ENCODE data around the gene EPGN.

Gene EPGN

DNA sequence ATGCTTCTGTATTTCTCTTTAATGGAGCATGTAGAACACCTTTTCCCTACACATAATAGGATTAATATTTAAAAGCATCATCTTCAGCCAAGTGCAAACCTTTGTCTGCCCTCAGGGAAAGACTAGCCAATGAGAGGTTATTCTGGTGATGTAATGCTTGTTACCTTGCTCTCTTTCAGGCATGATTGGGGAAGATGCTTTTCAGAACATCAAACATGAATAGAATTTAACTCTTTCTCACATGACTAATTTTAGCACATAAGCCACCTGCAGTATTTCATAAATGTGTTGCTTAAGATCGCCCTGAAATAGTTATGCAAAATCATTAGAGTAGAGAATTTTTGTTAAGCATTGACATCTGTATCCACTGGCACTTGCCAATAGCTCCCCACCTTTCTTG is 10.7 kb upstream of the EPGN start:
- DNase-seq (ENCODE audit: low spot score): no peak
- in situ Hi-C loops (cut with MboI; ENCODE audit: low pct_unique_long_range_greater_than_20kb, low sequenced_read_pairs, unreplicated experiment): no loop called here
- TF ChIP-seq, protein P1, sequence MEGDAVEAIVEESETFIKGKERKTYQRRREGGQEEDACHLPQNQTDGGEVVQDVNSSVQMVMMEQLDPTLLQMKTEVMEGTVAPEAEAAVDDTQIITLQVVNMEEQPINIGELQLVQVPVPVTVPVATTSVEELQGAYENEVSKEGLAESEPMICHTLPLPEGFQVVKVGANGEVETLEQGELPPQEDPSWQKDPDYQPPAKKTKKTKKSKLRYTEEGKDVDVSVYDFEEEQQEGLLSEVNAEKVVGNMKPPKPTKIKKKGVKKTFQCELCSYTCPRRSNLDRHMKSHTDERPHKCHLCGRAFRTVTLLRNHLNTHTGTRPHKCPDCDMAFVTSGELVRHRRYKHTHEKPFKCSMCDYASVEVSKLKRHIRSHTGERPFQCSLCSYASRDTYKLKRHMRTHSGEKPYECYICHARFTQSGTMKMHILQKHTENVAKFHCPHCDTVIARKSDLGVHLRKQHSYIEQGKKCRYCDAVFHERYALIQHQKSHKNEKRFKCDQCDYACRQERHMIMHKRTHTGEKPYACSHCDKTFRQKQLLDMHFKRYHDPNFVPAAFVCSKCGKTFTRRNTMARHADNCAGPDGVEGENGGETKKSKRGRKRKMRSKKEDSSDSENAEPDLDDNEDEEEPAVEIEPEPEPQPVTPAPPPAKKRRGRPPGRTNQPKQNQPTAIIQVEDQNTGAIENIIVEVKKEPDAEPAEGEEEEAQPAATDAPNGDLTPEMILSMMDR (IDR thresholded peaks at IDR 0.05; ENCODE audit: extremely low read depth, insufficient read depth, missing control alignments): no peak

DNA sequence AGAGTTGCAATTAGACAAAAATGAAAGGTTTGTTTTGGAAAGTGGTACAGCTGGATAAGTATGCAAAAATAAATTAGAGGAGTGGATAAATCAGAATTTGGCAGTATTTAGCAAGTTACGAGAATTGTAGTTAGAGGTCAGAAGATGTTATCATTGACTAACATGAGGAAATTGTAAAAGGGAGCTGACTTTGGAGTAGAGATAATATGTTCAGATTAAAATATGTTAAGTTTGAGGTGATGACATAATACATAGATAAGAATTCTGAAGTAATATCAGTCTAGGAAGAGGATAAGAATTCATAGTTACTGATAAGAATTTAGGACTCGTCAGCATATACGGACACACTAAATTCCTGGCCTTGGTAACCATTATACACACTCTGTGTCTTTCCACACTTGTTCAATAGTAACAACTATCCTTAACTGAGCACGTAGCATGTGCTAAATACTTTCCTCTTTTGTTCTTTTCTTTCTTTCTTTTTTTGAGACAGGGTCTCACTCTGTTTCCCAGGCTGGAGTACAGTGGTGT is 4.1 kb upstream of the EPGN start:
- TF ChIP-seq, protein P1 (IDR thresholded peaks at IDR 0.05; ENCODE audit: extremely low read depth, insufficient read depth, missing control alignments): no peak
- in situ Hi-C loops (cut with MboI; ENCODE audit: low pct_unique_long_range_greater_than_20kb, low sequenced_read_pairs, unreplicated experiment): no loop called here
- no peak for DNase-seq (ENCODE audit: low spot score)

DNA sequence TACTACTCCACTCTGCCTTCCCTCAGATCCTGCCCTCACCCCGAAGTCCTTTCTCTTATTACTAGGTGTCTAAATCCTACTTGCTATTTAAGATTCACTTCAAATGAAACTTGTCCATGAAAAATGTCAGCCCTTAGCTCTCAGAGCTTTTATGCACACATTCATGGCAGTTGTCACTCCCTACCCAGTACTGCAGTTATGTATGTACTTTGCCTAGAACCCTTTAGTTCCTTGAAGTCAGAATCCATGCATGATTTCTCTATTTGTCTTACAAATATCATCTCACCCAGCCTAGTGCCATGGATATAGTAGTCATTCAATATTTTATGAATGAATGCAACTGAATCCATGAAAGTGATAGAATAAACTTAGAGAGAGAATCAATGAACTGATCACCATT is 3.3 kb upstream of the EPGN start:
- no peak for DNase-seq (ENCODE audit: low spot score)
- TF ChIP-seq, protein P1 (IDR thresholded peaks at IDR 0.05; ENCODE audit: extremely low read depth, insufficient read depth, missing control alignments): no peak
- in situ Hi-C loops (cut with MboI; ENCODE audit: low pct_unique_long_range_greater_than_20kb, low sequenced_read_pairs, unreplicated experiment): no loop called here

DNA sequence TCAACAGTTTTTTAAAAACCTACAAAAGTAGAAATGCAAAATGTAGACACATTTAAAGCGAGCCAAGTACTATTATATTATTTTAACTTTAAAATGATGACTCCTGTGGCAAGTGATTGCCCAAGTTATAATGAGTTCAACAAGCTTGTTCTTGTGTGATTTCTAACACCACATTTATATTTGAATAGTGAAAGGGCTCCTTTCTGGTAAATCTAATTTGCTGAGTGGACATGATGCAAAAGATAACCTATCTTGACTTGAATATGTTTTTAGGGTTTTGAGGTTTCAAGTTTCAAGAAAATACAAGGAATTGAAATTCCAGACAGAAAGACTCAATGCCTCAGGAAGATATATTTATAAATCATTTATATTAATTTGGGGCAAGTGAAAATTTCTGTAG is 1.1 kb upstream of the EPGN start:
- in situ Hi-C loops (cut with MboI; ENCODE audit: low pct_unique_long_range_greater_than_20kb, low sequenced_read_pairs, unreplicated experiment): no loop called here
- no peak for DNase-seq (ENCODE audit: low spot score)
- TF ChIP-seq, protein P1 (IDR thresholded peaks at IDR 0.05; ENCODE audit: extremely low read depth, insufficient read depth, missing control alignments): no peak

DNA sequence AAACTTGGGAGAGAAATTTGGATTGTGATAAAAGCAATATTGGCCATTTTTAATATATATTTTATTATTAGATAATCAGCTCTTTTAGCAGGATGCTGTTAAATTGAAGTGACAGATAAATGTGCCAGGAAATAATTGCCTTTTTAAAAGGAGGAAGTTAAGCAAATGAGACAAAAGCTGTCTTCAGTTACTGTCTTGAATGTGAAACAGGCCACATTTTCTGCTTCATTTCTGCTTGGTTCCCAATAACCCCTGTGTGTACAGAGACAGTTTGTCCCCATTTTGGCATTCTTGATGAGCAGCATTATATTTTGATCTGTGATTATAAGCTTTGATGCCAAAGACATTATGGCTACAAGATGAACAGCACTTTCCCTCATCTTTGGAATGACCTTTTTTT is 953 bp downstream of the EPGN start:
- TF ChIP-seq, protein P1 (IDR thresholded peaks at IDR 0.05; ENCODE audit: extremely low read depth, insufficient read depth, missing control alignments): no peak
- no peak for DNase-seq (ENCODE audit: low spot score)
- in situ Hi-C loops (cut with MboI; ENCODE audit: low pct_unique_long_range_greater_than_20kb, low sequenced_read_pairs, unreplicated experiment): no loop called here

DNA sequence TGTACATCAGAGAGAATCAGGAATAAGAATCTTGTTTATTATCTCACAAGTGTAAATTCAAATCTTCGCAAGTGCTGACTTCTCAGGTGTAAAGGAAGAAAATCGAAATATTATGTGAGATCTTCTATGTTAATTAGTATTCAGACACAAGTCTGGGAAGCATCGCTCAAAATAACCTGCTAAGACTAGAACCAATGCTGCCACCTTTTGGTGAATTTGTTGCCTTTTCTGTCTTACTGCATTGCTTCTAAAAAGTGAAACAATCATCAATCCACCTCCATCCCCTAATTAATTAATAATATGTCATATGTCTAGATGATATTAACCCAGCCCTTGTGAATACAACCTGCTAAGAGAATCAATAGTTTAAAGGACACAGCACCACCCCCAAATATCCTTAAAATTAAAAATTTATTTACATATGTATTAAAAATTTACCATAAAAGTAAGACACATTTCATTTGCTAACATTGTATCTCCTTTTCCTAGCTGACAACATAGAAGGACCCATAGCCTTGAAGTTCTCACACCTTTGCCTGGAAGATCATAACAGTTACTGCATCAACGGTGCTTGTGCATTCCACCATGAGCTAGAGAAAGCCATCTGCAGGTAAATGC is 3.5 kb downstream of the EPGN start:
- in situ Hi-C loops (cut with MboI; ENCODE audit: low pct_unique_long_range_greater_than_20kb, low sequenced_read_pairs, unreplicated experiment): loop anchor here (10.0 kb wide), 1 partner anchor 117 kb away; no protein-coding TSS in a partner anchor

More for the DNA sequence above, 3.5 kb downstream of the EPGN start:
- DNase-seq (ENCODE audit: low spot score): peak; percentile 9
- TF ChIP-seq, protein P1 (IDR thresholded peaks at IDR 0.05; ENCODE audit: extremely low read depth, insufficient read depth, missing control alignments): peak; percentile 70
